Skeletal muscle tissue (tissue), 4 donors: ENCODE results near the gene UBR1. TPM values are rescaled to one million over a fixed set of nuclear protein-coding genes. Genes with fewer than 3 reads are reported as not detected.

Source experiments
- H3K27ac ChIP-seq: one replicate; pipeline ENCODE4 v1.7.0; 2013; ENCODE audit warnings: mild to moderate bottlenecking, low read depth, low read length, inconsistent platforms
- H3K27me3 ChIP-seq, 3 donors: one replicate each; pipeline ENCODE4 v1.7.0; 2013; ENCODE audit warnings: low read length in 3 of 3; ENCODE audit not compliant: control insufficient read depth in 3 of 3, insufficient read depth in 3 of 3
- H3K36me3 ChIP-seq, 3 donors: one replicate each; pipeline ENCODE4 v1.7.0; 2013; ENCODE audit warnings: low read length in 3 of 3; ENCODE audit not compliant: control insufficient read depth in 3 of 3, insufficient read depth in 3 of 3
- H3K4me1 ChIP-seq, 3 donors: one replicate each; pipeline ENCODE4 v1.7.0; 2013; ENCODE audit warnings: low read length in 3 of 3, mild to moderate bottlenecking in 3 of 3; ENCODE audit not compliant: control insufficient read depth in 3 of 3, insufficient read depth in 3 of 3
- H3K4me3 ChIP-seq, 3 donors: one replicate each; pipeline ENCODE4 v1.7.0; 2013; ENCODE audit warnings: low read length in 3 of 3
- H3K9ac ChIP-seq, 3 donors: one replicate each; pipeline ENCODE4 v1.7.0; 2013; ENCODE audit warnings: low read length in 3 of 3, mild to moderate bottlenecking in 3 of 3, moderate library complexity in 2 of 3, low read depth in 1 of 3
- H3K9me3 ChIP-seq, 3 donors: one replicate each; pipeline ENCODE4 v1.7.0; 2013; ENCODE audit warnings: low read length in 3 of 3; ENCODE audit not compliant: control insufficient read depth in 3 of 3
- total RNA-seq: library from RNA; depleted of rRNA; stranded (reverse); fragments of >200 nt; gene quantifications from one replicate; pipeline ENCODE4 v1.2.3, GENCODE V29; 2014
- donor health status: Osteomylitis.

Gene UBR1
- 45.9 TPM for total RNA-seq

DNA sequence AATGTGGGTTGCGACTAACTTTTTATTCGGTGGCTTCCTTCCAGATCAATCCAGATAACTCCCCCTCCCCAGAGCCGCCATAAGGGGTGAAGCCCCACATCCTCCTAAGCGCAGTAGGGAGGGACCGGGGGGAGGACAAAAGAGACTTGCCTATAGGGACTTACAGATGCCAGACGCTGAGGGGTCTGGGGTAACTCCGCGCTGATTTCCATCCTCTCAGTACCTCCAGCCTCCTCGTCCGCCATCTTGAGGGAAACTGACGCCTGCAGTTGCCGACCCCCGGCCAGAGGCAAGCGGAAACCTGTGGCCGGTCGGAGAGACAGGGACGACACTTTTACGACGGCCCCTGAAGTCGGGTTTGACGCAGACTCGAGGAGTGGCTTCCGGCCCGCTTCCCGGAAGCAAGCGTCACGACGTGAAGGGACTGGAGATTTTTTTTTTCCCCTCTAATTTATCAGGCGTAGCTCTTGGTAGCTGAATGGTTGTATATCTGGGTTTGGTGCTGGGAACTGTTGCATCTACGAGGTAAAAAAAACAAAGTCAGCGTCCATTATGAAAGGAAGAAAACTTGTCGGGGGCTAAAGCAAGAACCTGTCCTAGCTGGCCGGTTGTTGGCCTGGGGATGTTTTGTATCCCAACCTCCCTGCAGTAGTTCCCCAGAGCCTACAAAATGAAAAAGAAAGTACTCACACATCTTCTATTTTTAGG is at the start of gene UBR1:
Gene UBR1, minus strand, starts transcription at position 261 of the 708 bp plus-strand sequence. Its CDS starts 16 bp downstream, at position 245.
- Histone ChIP-seq H3K27ac (peak within 1 kb of the TSS; percentile 96), H3K36me3 (peaks cover 0 to 7% (median 3%) of the 10 kb centered on the region in 3 donors), H3K4me3 (peak within 1 kb of the TSS; percentile 87 to 96 (median 93)), H3K9ac (peak within 1 kb of the TSS; percentile 79 to 96 (median 89)), H3K27me3 (no peaks in the 10 kb centered on the region), H3K9me3 (no peaks in the 10 kb centered on the region), H3K4me1 (peaks cover 16 to 19% (median 18%) of the 10 kb centered on the region in 3 donors)

DNA sequence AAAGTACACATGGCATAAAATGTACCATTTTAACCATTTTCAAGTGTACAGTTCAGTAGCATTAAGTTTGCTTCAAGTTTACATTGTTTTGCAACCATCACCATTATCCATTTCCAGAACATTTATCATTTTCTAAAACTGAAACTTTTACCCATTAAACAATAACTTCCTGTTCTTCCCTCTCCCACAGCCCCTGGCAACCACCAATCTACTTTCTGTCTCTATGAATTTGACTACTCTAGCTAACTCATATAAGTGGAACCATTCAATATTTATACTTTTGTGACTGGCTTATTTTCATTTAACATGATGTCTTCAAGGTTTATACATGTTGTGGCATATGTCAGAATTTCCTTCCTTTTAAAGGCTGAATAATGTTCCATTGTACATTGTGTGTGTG is 47.4 kb upstream of the UBR1 start:
- H3K9ac ChIP-seq: no peak overlapping the region
- H3K4me1 ChIP-seq: no peaks in the 10 kb centered on the region
- no peak overlapping the region for H3K4me3 ChIP-seq
- no peaks in the 10 kb centered on the region for H3K27me3 ChIP-seq
- H3K27ac ChIP-seq: no peak overlapping the region
- peaks cover 2 to 41% (median 13%) of the 10 kb centered on the region in 3 donors for H3K36me3 ChIP-seq
- H3K9me3 ChIP-seq: no peaks in the 10 kb centered on the region

DNA sequence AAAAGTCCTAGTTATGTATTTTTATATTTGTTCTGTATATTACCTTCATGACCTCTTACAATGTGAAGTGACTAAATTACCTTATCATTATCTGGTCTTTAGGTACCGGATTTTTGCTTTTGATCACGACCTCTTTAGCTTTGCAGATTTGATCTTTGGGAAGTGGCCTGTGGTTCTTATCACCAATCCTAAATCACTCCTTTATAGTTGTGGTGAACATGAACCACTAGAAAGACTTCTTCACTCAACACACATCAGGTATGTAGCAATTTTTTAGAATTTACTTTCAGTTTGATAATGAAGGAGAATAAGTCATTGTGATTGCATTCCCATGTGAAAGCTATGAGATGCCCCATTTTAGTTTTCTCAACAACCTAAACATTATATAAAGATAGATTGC is 45.9 kb upstream of the UBR1 start:
- no peaks in the 10 kb centered on the region for H3K4me1 ChIP-seq
- H3K27me3 ChIP-seq: no peaks in the 10 kb centered on the region
- H3K36me3 ChIP-seq: peaks cover 2 to 33% (median 13%) of the 10 kb centered on the region in 3 donors
- no peak overlapping the region for H3K27ac ChIP-seq
- no peak overlapping the region for H3K9ac ChIP-seq
- H3K4me3 ChIP-seq: no peak overlapping the region
- H3K9me3 ChIP-seq: no peaks in the 10 kb centered on the region

DNA sequence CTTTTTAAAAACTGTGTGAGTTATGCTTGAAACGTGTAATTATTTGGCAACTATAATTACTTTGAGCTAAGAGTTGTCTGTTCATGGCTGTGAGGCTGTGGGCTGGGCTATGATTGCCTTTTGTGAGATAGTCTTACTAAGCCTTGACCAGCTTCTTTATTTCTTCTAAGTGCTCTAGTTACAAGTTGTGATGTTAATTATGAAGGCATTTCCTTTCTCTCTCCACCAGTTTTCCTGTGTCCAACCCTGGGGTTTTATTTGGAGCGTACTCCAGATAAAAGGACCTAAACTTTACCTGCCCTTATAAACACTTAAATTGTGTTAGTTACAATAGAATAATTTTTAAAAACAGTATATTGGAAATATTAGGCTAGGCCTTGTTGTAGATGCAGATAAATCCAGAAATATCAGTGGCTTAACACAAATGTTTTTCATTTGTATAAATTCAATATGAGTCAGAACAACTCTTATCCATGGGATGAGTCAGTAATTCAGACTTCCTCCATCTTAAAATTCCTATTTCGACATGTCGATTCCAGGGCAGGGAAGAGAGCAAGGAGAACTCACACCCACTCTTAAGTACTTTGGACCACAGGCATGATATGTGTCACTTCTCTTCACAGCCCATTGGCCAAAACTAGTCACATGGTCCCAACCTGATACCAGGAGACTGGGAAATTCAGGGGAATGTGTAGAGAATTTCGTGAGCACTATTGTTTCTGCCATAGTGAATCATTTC is 44.5 kb upstream of the UBR1 start:
- Histone ChIP-seq H3K4me1 (no peaks in the 10 kb centered on the region), H3K27me3 (no peaks in the 10 kb centered on the region), H3K9ac (no peak overlapping the region), H3K27ac (no peak overlapping the region), H3K4me3 (no peak overlapping the region), H3K9me3 (no peaks in the 10 kb centered on the region), H3K36me3 (peaks cover 2 to 31% (median 15%) of the 10 kb centered on the region in 3 donors)

DNA sequence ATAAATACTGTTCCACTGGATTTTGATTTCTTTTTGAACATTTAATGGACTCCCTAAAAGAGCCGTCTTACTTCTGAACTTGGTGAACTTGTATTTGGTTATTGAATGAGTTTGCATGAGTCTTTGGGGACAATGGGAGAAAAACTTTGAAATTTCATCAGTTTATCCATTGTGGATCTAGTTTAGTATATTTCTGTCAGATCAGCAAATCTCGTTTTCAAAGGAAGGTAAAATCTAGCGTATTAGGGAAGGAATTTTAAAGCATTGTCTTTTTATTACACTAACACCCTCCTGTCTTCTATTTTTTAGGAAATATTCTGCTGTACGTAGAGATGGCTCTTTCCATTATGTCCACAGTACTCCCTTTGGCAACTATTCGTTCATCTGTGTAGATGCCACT is 40.3 kb upstream of the UBR1 start:
- H3K27me3 ChIP-seq: no peaks in the 10 kb centered on the region
- H3K9ac ChIP-seq: no peak overlapping the region
- no peak overlapping the region for H3K4me3 ChIP-seq
- H3K4me1 ChIP-seq: no peaks in the 10 kb centered on the region
- peaks cover 2 to 12% (median 12%) of the 10 kb centered on the region in 3 donors for H3K36me3 ChIP-seq
- no peak overlapping the region for H3K27ac ChIP-seq
- H3K9me3 ChIP-seq: no peaks in the 10 kb centered on the region

DNA sequence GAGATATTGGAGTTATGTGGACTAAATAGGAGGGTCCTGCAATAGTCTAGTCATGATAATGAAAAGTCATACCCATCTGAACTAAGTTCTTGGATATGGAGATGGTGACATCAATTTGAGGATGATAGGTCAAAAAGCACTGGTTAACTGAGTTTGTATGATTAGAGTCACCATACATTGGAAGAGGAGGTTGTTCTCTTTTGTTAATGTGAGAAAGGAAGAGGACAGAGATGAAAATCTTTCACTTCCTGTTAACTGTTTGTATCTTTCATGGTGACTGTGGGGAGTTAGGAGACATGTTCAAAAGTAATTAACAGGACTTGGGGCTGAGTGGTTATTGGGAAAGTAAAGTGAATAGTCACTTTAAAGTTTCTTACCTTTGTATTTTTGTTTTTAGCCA is 38.7 kb upstream of the UBR1 start:
- Histone ChIP-seq H3K4me3 (no peak overlapping the region), H3K27me3 (no peaks in the 10 kb centered on the region), H3K4me1 (no peaks in the 10 kb centered on the region), H3K9me3 (no peaks in the 10 kb centered on the region), H3K9ac (no peak overlapping the region), H3K36me3 (peaks cover 14 to 24% (median 22%) of the 10 kb centered on the region in 3 donors), H3K27ac (no peak overlapping the region)

DNA sequence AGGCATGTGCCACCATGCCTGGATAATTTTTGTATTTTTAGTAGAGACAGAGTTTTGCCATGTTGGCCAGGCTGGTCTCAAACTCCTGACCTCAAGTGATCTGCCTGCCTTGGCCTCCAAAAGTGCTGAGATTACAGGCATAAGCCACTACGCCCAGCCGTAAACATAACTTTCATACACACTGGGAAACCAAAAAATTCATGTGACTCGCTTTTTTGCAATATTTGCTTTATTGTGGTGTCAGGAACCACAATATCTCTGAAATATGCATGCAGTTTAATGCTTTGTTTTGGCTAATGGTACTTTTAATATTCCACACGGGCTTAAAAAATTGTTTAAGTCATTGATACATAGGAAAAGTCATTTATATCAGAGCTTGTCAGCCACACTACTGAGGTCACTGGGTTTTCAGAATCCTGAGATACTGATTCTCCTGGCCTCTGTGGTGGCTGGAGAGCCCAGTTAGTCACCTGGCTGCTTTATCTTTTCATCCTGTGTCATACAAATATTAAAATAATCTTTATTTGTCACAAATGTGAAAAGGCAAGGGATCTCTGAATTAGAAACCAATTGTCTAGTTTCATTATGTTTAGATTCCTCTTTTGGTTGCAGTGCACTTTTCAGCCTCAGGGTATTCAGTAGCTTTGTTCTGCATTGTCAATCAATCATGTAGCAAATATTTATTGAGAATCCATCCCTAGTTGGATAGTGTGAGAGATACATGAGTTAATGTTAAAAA is 37.5 kb upstream of the UBR1 start:
- Histone ChIP-seq H3K4me3 (no peak overlapping the region), H3K9me3 (no peaks in the 10 kb centered on the region), H3K9ac (no peak overlapping the region), H3K4me1 (no peaks in the 10 kb centered on the region), H3K36me3 (peaks cover 12 to 26% (median 24%) of the 10 kb centered on the region in 3 donors), H3K27ac (no peak overlapping the region), H3K27me3 (no peaks in the 10 kb centered on the region)

DNA sequence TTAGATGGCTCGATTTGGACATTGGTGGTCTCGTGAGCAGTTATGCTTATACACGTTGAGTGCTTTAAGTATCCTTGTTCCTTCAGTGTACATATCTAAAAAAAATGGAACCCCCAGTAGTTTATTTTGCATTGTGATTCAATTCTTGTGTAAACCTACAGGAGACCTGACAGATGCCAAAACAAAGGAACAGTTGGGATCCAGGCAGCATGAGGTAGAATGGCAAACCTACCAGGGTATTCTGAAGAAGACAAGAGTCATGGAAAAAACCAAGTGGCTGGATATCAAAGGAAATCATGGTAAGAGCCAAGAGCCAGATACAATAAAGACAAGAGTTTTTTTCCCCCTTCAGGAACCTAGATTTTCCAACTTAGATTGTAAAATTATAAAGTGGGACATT is 29.5 kb upstream of the UBR1 start:
- H3K4me1 ChIP-seq: peaks cover 6 to 13% (median 8%) of the 10 kb centered on the region in 3 donors
- peaks cover 20 to 35% (median 28%) of the 10 kb centered on the region in 3 donors for H3K36me3 ChIP-seq
- H3K9me3 ChIP-seq: no peaks in the 10 kb centered on the region
- no peaks in the 10 kb centered on the region for H3K27me3 ChIP-seq
- H3K27ac ChIP-seq: no peak overlapping the region
- H3K9ac ChIP-seq: no peak overlapping the region
- H3K4me3 ChIP-seq: no peak overlapping the region

DNA sequence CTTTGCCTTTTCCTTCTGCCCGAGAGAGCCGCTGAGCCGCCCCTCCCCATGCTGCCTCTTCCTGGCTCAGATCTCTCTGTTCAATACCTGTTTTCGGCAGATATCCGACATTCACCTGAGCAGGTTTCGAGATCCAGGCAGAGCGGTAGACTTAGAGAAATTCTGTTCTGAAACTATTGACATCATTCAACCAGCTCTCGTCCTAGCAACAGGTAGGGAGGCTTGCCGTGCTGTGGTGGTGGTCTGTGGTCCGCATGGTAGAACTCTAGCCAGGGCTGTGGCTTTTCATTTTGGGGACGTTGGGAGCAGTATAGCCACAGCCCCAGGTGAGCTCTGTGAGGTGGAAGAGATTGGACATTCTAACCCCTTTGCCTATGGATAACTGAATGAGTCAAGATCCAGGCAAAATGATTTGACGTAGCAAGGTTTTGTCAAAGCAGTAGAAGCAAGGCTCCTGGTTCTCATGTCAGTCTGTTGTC is 28.4 kb upstream of the UBR1 start:
- peak overlapping the region; percentile 56 for H3K27ac ChIP-seq
- peaks cover 6 to 13% (median 8%) of the 10 kb centered on the region in 3 donors for H3K4me1 ChIP-seq
- H3K9ac ChIP-seq: peak overlapping the region; percentile 82 to 91 (median 91)

More for the DNA sequence above, 28.4 kb upstream of the UBR1 start:
- H3K27me3 ChIP-seq: no peaks in the 10 kb centered on the region
- H3K36me3 ChIP-seq: peaks cover 14 to 23% (median 19%) of the 10 kb centered on the region in 3 donors
- H3K9me3 ChIP-seq: no peaks in the 10 kb centered on the region
- peak overlapping the region; percentile 87 to 92 (median 92) for H3K4me3 ChIP-seq
